HUES48 (cell line): ENCODE data around the gene ING3.
A peak's percentile ranks its signal among the peaks of the same experiment; 100 is the strongest.

Experiments
- H3K27ac ChIP-seq: one replicate; pipeline ENCODE4 v1.7.0; 2013; ENCODE audit warnings: low read depth, low read length, inconsistent platforms
- H3K27me3 ChIP-seq: 2 replicates; pipeline ENCODE4 v1.6.1; 2013; ENCODE audit warnings: mild to moderate bottlenecking, low read length; ENCODE audit not compliant: control insufficient read depth, insufficient read depth
- H3K36me3 ChIP-seq: 2 replicates; pipeline ENCODE4 v1.6.1; 2013; ENCODE audit warnings: low read length; ENCODE audit not compliant: control insufficient read depth, insufficient read depth
- H3K4me1 ChIP-seq: 2 replicates; pipeline ENCODE4 v1.6.1; 2013; ENCODE audit warnings: mild to moderate bottlenecking, low read length; ENCODE audit not compliant: control insufficient read depth, insufficient read depth
- H3K4me3 ChIP-seq: 2 replicates; pipeline ENCODE4 v1.5.1; 2013; ENCODE audit warnings: mild to moderate bottlenecking, low read depth, low read length
- H3K9ac ChIP-seq: 2 replicates; pipeline ENCODE4 v1.6.1; 2013; ENCODE audit warnings: mild to moderate bottlenecking, low read depth, low read length, moderate library complexity
- H3K9me3 ChIP-seq: 2 replicates; pipeline ENCODE4 v1.6.1; 2013; ENCODE audit warnings: low read length; ENCODE audit not compliant: control insufficient read depth, insufficient read depth

Gene ING3

DNA sequence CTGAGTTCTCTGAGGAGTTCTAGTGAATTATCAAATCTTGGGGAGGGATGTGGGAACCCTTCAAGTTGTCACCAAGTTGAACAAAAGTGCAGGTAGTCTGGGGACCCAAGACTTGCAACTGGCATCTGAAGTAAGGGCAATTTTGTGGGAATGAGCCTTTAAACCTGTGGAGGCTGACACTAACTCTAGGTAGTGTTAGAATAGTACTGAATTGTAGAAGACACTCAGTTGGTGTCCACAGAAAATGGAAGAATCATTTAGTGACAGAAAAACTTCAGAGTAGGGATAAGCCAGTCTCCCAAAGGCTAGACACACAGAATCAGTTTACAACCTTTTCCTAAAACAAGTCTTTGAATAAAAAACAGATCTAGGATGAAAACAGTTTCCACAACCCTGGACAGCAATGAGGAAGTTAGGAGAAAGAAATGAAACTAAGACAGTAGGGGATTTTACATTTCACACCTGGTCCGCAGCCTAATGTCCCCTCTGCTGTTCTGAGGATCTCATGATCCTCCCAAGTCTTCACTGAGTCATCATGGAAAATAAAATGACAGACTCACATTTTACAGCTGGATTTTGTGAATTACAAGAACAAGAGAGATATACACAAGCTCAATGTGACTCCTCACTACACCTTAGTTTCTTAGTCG, 23.0 kb upstream of the ING3 start:
- Histone ChIP-seq H3K4me3 (peak overlapping the region; percentile 21; the same call in 1 of the 2 replicates), H3K9ac (no peak overlapping the region), H3K27ac (peak overlapping the region; percentile 55), H3K9me3 (no peaks in the 10 kb centered on the region), H3K27me3 (no peaks in the 10 kb centered on the region), H3K36me3 (no peaks in the 10 kb centered on the region), H3K4me1 (peaks cover 20% of the 10 kb centered on the region)

DNA sequence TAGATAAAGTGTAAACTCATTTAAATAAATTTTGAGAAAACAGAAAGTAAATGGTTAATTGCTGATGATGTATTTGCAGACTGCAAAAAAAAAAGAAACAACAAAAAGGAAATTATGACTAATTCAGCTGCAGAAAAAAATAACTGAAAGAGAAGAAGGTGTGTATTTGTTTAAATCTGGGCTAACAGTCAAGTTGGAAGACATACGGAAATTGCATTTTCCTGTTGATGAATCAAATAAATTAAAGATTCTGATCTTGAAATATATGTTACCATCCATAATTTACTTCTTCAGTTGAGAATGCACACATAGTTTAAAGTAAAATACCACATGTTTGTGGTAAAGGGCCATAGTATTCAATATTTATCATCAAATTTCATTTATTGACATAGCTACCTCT, 19.3 kb upstream of the ING3 start:
- H3K9me3 ChIP-seq: no peaks in the 10 kb centered on the region
- H3K4me1 ChIP-seq: peaks cover 17% of the 10 kb centered on the region
- H3K27ac ChIP-seq: no peak overlapping the region
- H3K27me3 ChIP-seq: no peaks in the 10 kb centered on the region
- no peak overlapping the region for H3K4me3 ChIP-seq
- H3K36me3 ChIP-seq: no peaks in the 10 kb centered on the region
- H3K9ac ChIP-seq: no peak overlapping the region

DNA sequence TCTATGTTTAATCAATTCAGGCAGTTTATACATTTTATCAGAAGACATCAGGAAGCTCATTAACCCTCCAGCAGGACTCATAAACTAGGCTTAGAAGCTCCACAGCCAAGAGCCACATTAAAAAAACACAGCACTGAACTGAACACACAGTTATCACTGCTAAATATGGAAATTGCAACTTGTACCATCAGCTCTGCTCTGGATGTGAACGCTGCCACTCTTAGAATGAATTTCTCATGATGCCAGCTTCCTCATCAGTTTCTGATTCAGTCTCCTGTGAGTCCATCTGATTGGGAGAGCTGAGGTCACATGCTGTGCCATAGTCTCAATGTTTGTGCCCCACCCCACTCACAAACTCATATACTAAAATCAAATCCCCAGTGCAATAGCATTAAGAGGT, 17.1 kb upstream of the ING3 start:
- Histone ChIP-seq H3K4me3 (no peak overlapping the region), H3K27ac (no peak overlapping the region)

DNA sequence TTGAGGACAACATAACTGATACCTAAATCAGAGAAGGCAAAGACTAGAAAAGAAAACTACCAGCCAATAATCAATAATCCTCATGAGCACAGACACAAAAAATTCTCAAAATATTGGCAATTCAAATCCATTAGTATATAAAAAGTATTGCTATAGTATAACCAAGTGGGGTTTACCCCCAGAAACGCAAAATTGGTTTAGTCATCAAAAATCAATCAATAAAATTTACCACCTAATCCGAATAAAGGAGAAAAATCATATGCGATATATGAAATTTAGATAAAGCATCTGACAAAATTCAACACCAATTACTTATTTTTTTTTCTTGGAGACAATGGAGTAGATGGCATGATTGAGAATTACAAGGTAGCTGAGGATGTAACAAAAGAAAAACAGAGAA, 11.2 kb upstream of the ING3 start:
- H3K27me3 ChIP-seq: no peaks in the 10 kb centered on the region
- no peak overlapping the region for H3K4me3 ChIP-seq
- no peaks in the 10 kb centered on the region for H3K9me3 ChIP-seq
- no peaks in the 10 kb centered on the region for H3K4me1 ChIP-seq
- H3K27ac ChIP-seq: no peak overlapping the region
- H3K36me3 ChIP-seq: no peaks in the 10 kb centered on the region
- H3K9ac ChIP-seq: no peak overlapping the region

More for the DNA sequence above, 17.1 kb upstream of the ING3 start:
- Histone ChIP-seq H3K9me3 (no peaks in the 10 kb centered on the region), H3K36me3 (no peaks in the 10 kb centered on the region), H3K4me1 (no peaks in the 10 kb centered on the region), H3K9ac (no peak overlapping the region), H3K27me3 (no peaks in the 10 kb centered on the region)

DNA sequence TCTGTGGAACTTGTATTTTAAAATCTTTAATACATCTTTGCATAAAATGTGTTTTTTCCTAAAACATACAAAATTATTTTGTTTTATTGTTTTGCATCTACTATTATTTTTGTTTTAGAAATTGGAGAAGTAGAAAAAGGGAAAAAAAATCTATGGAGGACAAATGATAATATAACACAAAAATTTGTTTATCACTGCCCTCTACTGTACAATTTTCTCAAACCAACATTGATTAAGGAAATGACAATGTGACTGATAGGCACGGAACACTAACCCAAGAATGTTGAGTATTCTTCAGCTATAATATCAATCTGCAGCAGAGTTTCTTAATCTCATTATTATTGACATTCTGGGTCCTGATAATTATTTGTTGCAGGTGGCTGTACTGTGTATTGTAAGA, 9.5 kb upstream of the ING3 start:
- Histone ChIP-seq H3K4me1 (no peaks in the 10 kb centered on the region), H3K27ac (no peak overlapping the region), H3K9ac (no peak overlapping the region), H3K9me3 (no peaks in the 10 kb centered on the region), H3K36me3 (no peaks in the 10 kb centered on the region), H3K27me3 (no peaks in the 10 kb centered on the region), H3K4me3 (no peak overlapping the region)

DNA sequence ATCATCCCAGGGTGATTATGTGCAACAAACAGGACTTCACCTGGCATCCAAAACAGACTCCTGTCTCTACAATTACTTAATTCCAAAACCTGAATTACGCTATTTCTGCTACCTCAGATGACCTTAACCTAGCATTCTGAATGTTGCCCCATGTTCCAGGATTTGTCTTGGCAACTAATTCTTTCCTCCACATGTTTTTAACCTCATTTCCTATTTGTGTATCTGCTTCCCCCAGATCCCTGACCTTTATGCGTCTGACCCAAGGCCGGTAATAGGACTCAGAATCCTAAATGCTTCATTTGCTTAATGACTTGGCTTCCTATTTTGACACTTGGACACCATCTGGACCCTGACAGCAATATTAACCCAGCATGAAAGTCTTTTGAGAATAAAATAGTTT, 8.7 kb upstream of the ING3 start:
- Histone ChIP-seq H3K9ac (no peak overlapping the region), H3K27ac (no peak overlapping the region), H3K9me3 (no peaks in the 10 kb centered on the region), H3K4me3 (no peak overlapping the region), H3K4me1 (no peaks in the 10 kb centered on the region), H3K27me3 (no peaks in the 10 kb centered on the region), H3K36me3 (no peaks in the 10 kb centered on the region)

DNA sequence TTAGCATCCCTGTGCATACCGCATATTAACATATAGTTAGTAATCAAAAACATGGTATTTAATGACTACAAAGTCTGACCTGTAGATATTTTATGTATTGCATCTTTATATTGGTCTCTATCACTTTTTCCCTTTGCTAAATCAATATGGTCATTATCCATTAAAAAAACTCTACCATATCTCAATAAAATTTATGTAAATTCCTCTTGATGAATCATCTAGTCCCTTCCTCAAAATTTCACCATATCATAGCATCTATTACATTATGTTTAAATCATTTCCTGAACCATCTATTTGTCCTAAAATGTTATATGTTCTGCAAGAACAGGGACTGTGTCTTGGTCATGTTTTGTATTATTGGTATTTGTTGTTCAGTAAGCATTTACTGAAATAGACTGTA, 7.7 kb upstream of the ING3 start:
- no peak overlapping the region for H3K4me3 ChIP-seq
- H3K9ac ChIP-seq: no peak overlapping the region
- H3K27me3 ChIP-seq: no peaks in the 10 kb centered on the region
- H3K36me3 ChIP-seq: no peaks in the 10 kb centered on the region
- H3K9me3 ChIP-seq: no peaks in the 10 kb centered on the region
- no peak overlapping the region for H3K27ac ChIP-seq
- H3K4me1 ChIP-seq: no peaks in the 10 kb centered on the region

DNA sequence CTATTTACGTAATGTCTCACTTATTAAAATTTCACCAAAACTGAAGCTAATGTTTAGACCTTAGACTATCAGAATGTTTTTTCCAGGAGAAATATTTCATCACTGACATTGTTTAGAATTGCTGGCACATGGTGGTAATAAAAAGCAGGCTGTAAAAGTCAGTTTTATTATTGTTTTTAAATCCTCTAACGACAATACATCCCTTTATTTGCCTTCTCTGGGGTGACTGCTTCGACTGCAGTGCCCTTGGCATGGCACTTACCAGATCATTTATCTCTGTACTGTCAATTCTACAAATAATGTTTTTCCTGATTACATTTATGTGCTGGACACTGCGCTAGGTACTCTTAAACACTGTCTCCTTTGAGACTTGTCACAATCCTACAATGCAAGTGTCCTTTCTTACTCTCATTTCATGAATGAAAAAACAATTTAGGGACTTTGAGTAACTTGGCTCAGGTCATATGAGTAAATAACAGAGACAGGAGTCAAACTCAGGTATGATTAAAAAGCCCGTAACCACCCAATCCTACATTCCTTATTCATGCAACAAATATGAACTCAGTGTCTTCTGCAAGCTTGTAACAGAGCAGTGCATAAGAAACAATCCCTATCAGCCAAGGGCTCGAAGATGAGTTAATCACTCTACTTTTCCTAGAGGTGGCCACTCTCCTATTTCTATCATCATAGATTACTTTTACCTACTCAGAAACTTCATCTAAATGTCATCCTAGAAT, 5.6 kb upstream of the ING3 start:
- no peaks in the 10 kb centered on the region for H3K9me3 ChIP-seq
- H3K4me1 ChIP-seq: peaks cover 5% of the 10 kb centered on the region; the same call in 1 of the 2 replicates
- no peak overlapping the region for H3K4me3 ChIP-seq
- no peak overlapping the region for H3K27ac ChIP-seq
- H3K27me3 ChIP-seq: no peaks in the 10 kb centered on the region
- no peak overlapping the region for H3K9ac ChIP-seq
- H3K36me3 ChIP-seq: no peaks in the 10 kb centered on the region

DNA sequence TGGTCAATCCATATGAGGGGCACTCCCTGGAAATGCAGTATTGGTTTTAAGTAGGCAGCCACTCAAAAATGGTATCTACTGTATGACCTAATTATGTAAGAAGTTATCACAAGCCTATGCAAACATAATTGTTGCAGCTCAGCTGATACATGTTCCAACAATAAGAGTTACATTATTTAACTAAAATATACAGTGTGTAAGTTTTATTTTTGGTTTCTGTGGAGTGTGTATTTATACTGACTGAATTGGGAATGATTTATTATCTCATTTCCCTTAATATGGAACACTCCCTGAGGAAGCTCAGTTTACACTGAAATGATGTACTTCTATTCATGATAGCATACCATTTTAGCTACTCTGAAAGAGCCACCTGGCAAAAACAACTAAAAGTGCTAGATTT, 2.6 kb upstream of the ING3 start:
- no peaks in the 10 kb centered on the region for H3K27me3 ChIP-seq
- H3K9ac ChIP-seq: no peak overlapping the region
- no peak overlapping the region for H3K4me3 ChIP-seq
- H3K36me3 ChIP-seq: peaks cover 8% of the 10 kb centered on the region
- no peak overlapping the region for H3K27ac ChIP-seq
- H3K4me1 ChIP-seq: peaks cover 11% of the 10 kb centered on the region; the same call in 1 of the 2 replicates
- no peaks in the 10 kb centered on the region for H3K9me3 ChIP-seq

DNA sequence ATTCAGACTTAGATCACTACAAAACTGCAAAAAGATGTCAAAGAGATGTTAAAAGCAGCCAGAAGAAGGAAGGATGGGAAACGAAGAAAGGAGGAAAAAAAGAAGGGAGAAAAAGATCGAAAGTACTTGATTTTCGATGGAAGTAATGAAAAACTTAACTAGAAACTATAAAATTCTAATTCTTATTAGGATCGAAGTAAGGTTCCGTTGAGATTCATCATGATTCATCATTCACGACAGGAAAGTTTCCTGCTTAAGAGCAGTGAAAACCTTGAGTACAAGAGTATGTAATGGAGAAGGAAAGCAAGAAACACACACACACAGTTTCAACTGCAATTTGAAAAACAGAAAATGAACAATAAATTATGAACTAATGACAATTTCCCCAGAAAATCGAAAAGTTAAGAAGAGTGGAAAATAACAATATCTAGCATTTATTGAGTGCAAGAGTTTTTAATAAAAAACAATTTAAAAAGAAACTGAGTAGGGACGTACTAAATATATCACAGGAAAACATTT, 1.1 kb upstream of the ING3 start:
- Histone ChIP-seq H3K9me3 (no peaks in the 10 kb centered on the region), H3K4me1 (peaks cover 11% of the 10 kb centered on the region; the same call in 1 of the 2 replicates), H3K4me3 (peak overlapping the region; percentile 92), H3K9ac (peak overlapping the region; percentile 79; the same call in 1 of the 2 replicates), H3K27ac (no peak overlapping the region), H3K27me3 (no peaks in the 10 kb centered on the region), H3K36me3 (peaks cover 23% of the 10 kb centered on the region)

DNA sequence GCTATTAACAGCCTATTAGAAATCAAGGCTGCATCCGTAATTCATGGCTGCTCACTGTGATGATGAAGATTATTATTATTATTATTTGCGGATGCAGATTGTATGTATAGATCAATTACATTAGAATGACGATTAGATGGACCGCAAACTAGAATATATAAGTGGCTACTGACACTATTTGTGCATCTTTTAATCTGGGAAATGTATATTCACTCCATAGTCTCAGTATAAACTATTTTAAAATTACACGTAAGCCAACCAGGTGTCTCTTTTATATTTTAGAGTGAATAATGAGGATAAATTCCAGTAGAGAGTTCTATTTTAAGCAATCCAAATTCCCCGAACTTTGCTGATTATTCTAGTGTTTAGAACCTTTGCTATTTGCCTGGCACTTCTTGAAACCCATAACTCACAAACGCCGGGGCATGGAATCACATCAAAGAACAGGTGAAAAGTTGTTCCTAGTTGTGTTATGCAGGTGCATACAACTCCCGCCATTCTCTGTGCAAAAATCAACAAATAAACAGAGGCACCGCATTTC, 509 bp upstream of the ING3 start:
- Histone ChIP-seq H3K27ac (peak overlapping the region; percentile 78), H3K4me3 (peak overlapping the region; percentile 92), H3K9me3 (no peaks in the 10 kb centered on the region), H3K9ac (peak overlapping the region; percentile 79), H3K36me3 (peaks cover 29% of the 10 kb centered on the region), H3K27me3 (no peaks in the 10 kb centered on the region), H3K4me1 (peaks cover 11% of the 10 kb centered on the region; the same call in 1 of the 2 replicates)
